Erythroblast (primary cell): Measurements from ENCODE around the gene MAGI1.

Experiments
- GATA1 ChIP-seq: IDR thresholded peaks from 2 replicates; pipeline ENCODE4 v1.6.1; 2011; ENCODE audit warnings: low read depth, mild to moderate bottlenecking, control low read depth, low read length, moderate library complexity
- POLR2A ChIP-seq: IDR thresholded peaks from 2 replicates; pipeline ENCODE4 v1.6.1; 2011; ENCODE audit warnings: mild to moderate bottlenecking, low read length

DNA sequence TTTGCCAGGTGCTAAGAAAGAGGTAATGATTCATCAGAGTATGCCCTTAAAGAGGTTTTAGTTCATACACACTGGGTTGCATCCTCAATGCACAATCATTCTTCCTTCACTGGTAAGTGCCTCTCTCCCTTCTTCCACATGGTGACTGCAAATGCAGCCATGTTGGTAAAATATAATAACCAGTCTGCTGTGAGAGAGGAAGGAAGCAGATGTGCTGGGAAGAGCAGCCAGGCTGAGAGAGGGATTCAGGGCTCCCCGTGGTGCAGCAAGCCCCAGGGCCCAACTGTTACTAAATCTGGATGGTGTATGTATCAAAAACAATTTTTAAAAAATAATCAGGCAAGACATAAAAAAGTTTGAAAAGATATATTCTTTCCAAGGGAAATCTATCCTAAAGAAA is 498.1 kb downstream of the MAGI1 start:
- TF ChIP-seq POLR2A, result no peak
- TF ChIP-seq GATA1, result no peak
